ENCODE results near the gene DNAH3. TPM values are rescaled to one million over a fixed set of nuclear protein-coding genes. Genes with fewer than 3 reads are reported as not detected.

The DNAH3 gene
- total and polyA plus RNA-seq, 2 of the 13 experiments (the other 11 are each of a cell fraction or from before 2014, with no cell fraction given) = 0.07 to 0.08 TPM

DNA sequence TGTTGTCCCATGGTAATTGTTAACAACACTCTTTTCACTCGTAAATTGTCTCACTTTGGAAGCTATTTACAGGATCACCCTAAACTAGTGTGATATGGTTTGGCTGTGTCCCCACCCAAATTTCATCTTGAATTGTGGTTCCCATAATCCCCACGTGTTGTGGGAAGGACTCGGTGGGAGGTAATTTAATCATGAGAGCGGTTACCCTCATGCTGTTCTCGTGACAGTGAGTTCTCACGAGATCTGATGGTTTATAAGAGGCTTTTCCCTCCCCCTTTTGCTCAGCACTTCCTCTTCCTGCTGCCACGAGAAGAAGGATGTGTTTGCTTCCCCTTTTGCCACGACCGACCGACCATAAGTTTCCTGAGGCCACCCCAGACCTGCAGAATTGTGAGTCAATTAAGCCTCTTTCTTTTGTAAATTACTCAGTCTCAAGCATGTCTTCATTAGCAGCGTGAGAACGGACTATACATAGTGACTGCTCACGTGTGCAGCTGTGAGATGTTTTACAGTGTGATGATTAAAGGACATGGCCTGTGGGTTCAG, 34.4 kb downstream of the DNAH3 start (continued):
- no peak for TF ChIP-seq ASH2L (IDR thresholded peaks at IDR 0.05; ENCODE audit: insufficient read length, low read depth, low read length)
- no peak for TF ChIP-seq ZNF569 (CRISPR knock-in tag; IDR thresholded peaks at IDR 0.05; ENCODE audit: borderline replicate concordance)
- TF ChIP-seq ZNF143 (CRISPR knock-in tag; IDR thresholded peaks at IDR 0.05) = no peak
- TF ChIP-seq, protein P1, sequence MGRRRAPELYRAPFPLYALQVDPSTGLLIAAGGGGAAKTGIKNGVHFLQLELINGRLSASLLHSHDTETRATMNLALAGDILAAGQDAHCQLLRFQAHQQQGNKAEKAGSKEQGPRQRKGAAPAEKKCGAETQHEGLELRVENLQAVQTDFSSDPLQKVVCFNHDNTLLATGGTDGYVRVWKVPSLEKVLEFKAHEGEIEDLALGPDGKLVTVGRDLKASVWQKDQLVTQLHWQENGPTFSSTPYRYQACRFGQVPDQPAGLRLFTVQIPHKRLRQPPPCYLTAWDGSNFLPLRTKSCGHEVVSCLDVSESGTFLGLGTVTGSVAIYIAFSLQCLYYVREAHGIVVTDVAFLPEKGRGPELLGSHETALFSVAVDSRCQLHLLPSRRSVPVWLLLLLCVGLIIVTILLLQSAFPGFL (CRISPR knock-in tag; IDR thresholded peaks at IDR 0.05) = no peak
- TF ChIP-seq AHDC1 (CRISPR knock-in tag; IDR thresholded peaks at IDR 0.05; ENCODE audit: borderline replicate concordance) = no peak
- TF ChIP-seq SNRNP70 (IDR thresholded peaks at IDR 0.05; ENCODE audit: low read depth, low read length) = no peak
- TF ChIP-seq, protein P2, sequence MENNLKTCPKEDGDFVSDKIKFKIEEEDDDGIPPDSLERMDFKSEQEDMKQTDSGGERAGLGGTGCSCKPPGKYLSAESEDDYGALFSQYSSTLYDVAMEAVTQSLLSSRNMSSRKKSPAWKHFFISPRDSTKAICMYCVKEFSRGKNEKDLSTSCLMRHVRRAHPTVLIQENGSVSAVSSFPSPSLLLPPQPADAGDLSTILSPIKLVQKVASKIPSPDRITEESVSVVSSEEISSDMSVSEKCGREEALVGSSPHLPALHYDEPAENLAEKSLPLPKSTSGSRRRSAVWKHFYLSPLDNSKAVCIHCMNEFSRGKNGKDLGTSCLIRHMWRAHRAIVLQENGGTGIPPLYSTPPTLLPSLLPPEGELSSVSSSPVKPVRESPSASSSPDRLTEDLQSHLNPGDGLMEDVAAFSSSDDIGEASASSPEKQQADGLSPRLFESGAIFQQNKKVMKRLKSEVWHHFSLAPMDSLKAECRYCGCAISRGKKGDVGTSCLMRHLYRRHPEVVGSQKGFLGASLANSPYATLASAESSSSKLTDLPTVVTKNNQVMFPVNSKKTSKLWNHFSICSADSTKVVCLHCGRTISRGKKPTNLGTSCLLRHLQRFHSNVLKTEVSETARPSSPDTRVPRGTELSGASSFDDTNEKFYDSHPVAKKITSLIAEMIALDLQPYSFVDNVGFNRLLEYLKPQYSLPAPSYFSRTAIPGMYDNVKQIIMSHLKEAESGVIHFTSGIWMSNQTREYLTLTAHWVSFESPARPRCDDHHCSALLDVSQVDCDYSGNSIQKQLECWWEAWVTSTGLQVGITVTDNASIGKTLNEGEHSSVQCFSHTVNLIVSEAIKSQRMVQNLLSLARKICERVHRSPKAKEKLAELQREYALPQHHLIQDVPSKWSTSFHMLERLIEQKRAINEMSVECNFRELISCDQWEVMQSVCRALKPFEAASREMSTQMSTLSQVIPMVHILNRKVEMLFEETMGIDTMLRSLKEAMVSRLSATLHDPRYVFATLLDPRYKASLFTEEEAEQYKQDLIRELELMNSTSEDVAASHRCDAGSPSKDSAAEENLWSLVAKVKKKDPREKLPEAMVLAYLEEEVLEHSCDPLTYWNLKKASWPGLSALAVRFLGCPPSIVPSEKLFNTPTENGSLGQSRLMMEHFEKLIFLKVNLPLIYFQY (CRISPR knock-in tag; IDR thresholded peaks at IDR 0.05; ENCODE audit: borderline replicate concordance) = no peak
- TF ChIP-seq ATF6 (CRISPR knock-in tag; conservative IDR thresholded peaks at IDR 0.05) = no peak
- TF ChIP-seq, protein P3, sequence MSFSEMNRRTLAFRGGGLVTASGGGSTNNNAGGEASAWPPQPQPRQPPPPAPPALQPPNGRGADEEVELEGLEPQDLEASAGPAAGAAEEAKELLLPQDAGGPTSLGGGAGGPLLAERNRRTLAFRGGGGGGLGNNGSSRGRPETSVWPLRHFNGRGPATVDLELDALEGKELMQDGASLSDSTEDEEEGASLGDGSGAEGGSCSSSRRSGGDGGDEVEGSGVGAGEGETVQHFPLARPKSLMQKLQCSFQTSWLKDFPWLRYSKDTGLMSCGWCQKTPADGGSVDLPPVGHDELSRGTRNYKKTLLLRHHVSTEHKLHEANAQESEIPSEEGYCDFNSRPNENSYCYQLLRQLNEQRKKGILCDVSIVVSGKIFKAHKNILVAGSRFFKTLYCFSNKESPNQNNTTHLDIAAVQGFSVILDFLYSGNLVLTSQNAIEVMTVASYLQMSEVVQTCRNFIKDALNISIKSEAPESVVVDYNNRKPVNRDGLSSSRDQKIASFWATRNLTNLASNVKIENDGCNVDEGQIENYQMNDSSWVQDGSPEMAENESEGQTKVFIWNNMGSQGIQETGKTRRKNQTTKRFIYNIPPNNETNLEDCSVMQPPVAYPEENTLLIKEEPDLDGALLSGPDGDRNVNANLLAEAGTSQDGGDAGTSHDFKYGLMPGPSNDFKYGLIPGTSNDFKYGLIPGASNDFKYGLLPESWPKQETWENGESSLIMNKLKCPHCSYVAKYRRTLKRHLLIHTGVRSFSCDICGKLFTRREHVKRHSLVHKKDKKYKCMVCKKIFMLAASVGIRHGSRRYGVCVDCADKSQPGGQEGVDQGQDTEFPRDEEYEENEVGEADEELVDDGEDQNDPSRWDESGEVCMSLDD (CRISPR knock-in tag; IDR thresholded peaks at IDR 0.05; ENCODE audit: borderline replicate concordance) = no peak
- no peak for TF ChIP-seq ZNF747 (CRISPR knock-in tag; IDR thresholded peaks at IDR 0.05; ENCODE audit: borderline replicate concordance)

Measured in HepG2 (cell line).